Measurements from ENCODE around the gene PFKFB4. TPM values are rescaled to one million over a fixed set of nuclear protein-coding genes. Genes with fewer than 3 reads are reported as not detected.

Gene PFKFB4
- total and polyA plus RNA-seq, 4 experiments from 2014 or later = 2.5 to 2.7 (median 2.6) TPM

- H3K27me3 Mint-ChIP-seq = peaks cover 1 to 2% of the 10 kb centered on the region in 2 donors
- ChIA-PET POLR2A (ENCODE audit: partially characterized antibody) (no interaction called here), CTCF (ENCODE audit: partially characterized antibody) (no interaction called here)
- no peak overlapping the region for H3K27ac ChIP-seq (ENCODE audit: low read depth, low read length)
- no peaks in the 10 kb centered on the region for H3K27me3 ChIP-seq (ENCODE audit: insufficient read depth, low read length)
- H3K4me1 ChIP-seq (ENCODE audit: insufficient read depth, low read length) = no peaks in the 10 kb centered on the region
- no peaks in the 10 kb centered on the region for H3K36me3 Mint-ChIP-seq
- no peak overlapping the region for H3K4me3 Mint-ChIP-seq
- H3K27ac Mint-ChIP-seq = no peak overlapping the region
- H3K36me3 ChIP-seq (ENCODE audit: insufficient read depth, low read length) = no peaks in the 10 kb centered on the region
- no peak overlapping the region for H3K4me3 ChIP-seq (ENCODE audit: low read length in 2 of 2)
- no peaks in the 10 kb centered on the region for H3K9me3 Mint-ChIP-seq
- H3K4me1 Mint-ChIP-seq = no peaks in the 10 kb centered on the region
- H3K9me3 ChIP-seq (ENCODE audit: control insufficient read depth in 1 of 2, low read length in 2 of 2) = no peaks in the 10 kb centered on the region
- intact Hi-C loops (cut with micrococcal nuclease) = no loop called here
- DNase-seq = no peak
These were observed 25.2 kb upstream of the PFKFB4 start for GRCh38 chr3:48581621-48582481.

GRCh38 chr3:48576647-48577046 is 20.0 kb upstream of the PFKFB4 start:
- Mint-ChIP-seq H3K27ac (no peak overlapping the region), H3K4me3 (no peak overlapping the region), H3K9me3 (no peaks in the 10 kb centered on the region), H3K36me3 (no peaks in the 10 kb centered on the region), H3K4me1 (no peaks in the 10 kb centered on the region), H3K27me3 (peaks cover 0 to 1% of the 10 kb centered on the region in 2 donors)
- Histone ChIP-seq H3K4me1 (ENCODE audit: insufficient read depth, low read length) (no peaks in the 10 kb centered on the region), H3K27ac (ENCODE audit: low read depth, low read length) (no peak overlapping the region), H3K27me3 (ENCODE audit: insufficient read depth, low read length) (no peaks in the 10 kb centered on the region), H3K4me3 (ENCODE audit: low read length in 2 of 2) (no peak overlapping the region), H3K36me3 (ENCODE audit: insufficient read depth, low read length) (no peaks in the 10 kb centered on the region), H3K9me3 (ENCODE audit: control insufficient read depth in 1 of 2, low read length in 2 of 2) (no peaks in the 10 kb centered on the region)
- intact Hi-C loops (cut with micrococcal nuclease) = no loop called here
- ChIA-PET CTCF (ENCODE audit: partially characterized antibody) (interaction anchor here (0.8 kb wide), 1 partner anchor 20 kb away, joined by 3 read pairs; the partner anchor contains the start of gene PFKFB4), POLR2A (ENCODE audit: partially characterized antibody) (no interaction called here)
- no peak for DNase-seq

GRCh38 chr3:48575366-48575765 is 18.8 kb upstream of the PFKFB4 start:
- no peak for DNase-seq
- H3K36me3 Mint-ChIP-seq = no peaks in the 10 kb centered on the region
- POLR2A ChIA-PET (ENCODE audit: partially characterized antibody) = no interaction called here
- CTCF ChIA-PET (ENCODE audit: partially characterized antibody) = no interaction called here
- H3K9me3 ChIP-seq (ENCODE audit: control insufficient read depth in 1 of 2, low read length in 2 of 2) = no peaks in the 10 kb centered on the region
- intact Hi-C loops (cut with micrococcal nuclease) = no loop called here
- no peaks in the 10 kb centered on the region for H3K4me1 Mint-ChIP-seq
- H3K4me1 ChIP-seq (ENCODE audit: insufficient read depth, low read length) = no peaks in the 10 kb centered on the region
- no peak overlapping the region for H3K27ac Mint-ChIP-seq
- H3K36me3 ChIP-seq (ENCODE audit: insufficient read depth, low read length) = no peaks in the 10 kb centered on the region
- H3K4me3 ChIP-seq (ENCODE audit: low read length in 2 of 2) = no peak overlapping the region
- no peaks in the 10 kb centered on the region for H3K27me3 Mint-ChIP-seq
- H3K4me3 Mint-ChIP-seq = no peak overlapping the region
- H3K9me3 Mint-ChIP-seq = no peaks in the 10 kb centered on the region
- no peaks in the 10 kb centered on the region for H3K27me3 ChIP-seq (ENCODE audit: insufficient read depth, low read length)
- no peak overlapping the region for H3K27ac ChIP-seq (ENCODE audit: low read depth, low read length)

GRCh38 chr3:48573973-48574585 is 17.5 kb upstream of the PFKFB4 start:
- peak overlapping the region in 1 of 7 donors; percentile 78 for H3K27ac Mint-ChIP-seq
- H3K36me3 ChIP-seq (ENCODE audit: insufficient read depth, low read length) = no peaks in the 10 kb centered on the region
- intact Hi-C loops (cut with micrococcal nuclease) = no loop called here
- H3K27me3 ChIP-seq (ENCODE audit: insufficient read depth, low read length) = no peaks in the 10 kb centered on the region
- H3K9me3 ChIP-seq (ENCODE audit: control insufficient read depth in 1 of 2, low read length in 2 of 2) = no peaks in the 10 kb centered on the region
- no peaks in the 10 kb centered on the region for H3K27me3 Mint-ChIP-seq
- no peaks in the 10 kb centered on the region for H3K4me1 Mint-ChIP-seq
- H3K27ac ChIP-seq (ENCODE audit: low read depth, low read length) = no peak overlapping the region
- ChIA-PET CTCF (ENCODE audit: partially characterized antibody) (no interaction called here), POLR2A (ENCODE audit: partially characterized antibody) (no interaction called here)
- H3K36me3 Mint-ChIP-seq = no peaks in the 10 kb centered on the region
- H3K4me3 ChIP-seq (ENCODE audit: low read length in 2 of 2) = no peak overlapping the region
- no peaks in the 10 kb centered on the region for H3K9me3 Mint-ChIP-seq
- no peak for DNase-seq
- no peaks in the 10 kb centered on the region for H3K4me1 ChIP-seq (ENCODE audit: insufficient read depth, low read length)
- no peak overlapping the region for H3K4me3 Mint-ChIP-seq

- intact Hi-C loops (cut with micrococcal nuclease) = no loop called here
- H3K9me3 ChIP-seq (ENCODE audit: control insufficient read depth in 1 of 2, low read length in 2 of 2) = no peaks in the 10 kb centered on the region
- ChIA-PET CTCF (ENCODE audit: partially characterized antibody) (no interaction called here), POLR2A (ENCODE audit: partially characterized antibody) (no interaction called here)
- no peak overlapping the region for H3K27ac ChIP-seq (ENCODE audit: low read depth, low read length)
- H3K9me3 Mint-ChIP-seq = no peaks in the 10 kb centered on the region
- H3K36me3 Mint-ChIP-seq = no peaks in the 10 kb centered on the region
- H3K4me1 Mint-ChIP-seq = no peaks in the 10 kb centered on the region
- H3K27me3 Mint-ChIP-seq = no peaks in the 10 kb centered on the region
- no peak overlapping the region for H3K4me3 ChIP-seq (ENCODE audit: low read length in 2 of 2)
- no peak overlapping the region for H3K27ac Mint-ChIP-seq
- no peak overlapping the region for H3K4me3 Mint-ChIP-seq
- DNase-seq = no peak
- no peaks in the 10 kb centered on the region for H3K36me3 ChIP-seq (ENCODE audit: insufficient read depth, low read length)
- no peaks in the 10 kb centered on the region for H3K27me3 ChIP-seq (ENCODE audit: insufficient read depth, low read length)
- H3K4me1 ChIP-seq (ENCODE audit: insufficient read depth, low read length) = no peaks in the 10 kb centered on the region
These were observed 15.9 kb upstream of the PFKFB4 start for GRCh38 chr3:48572517-48572916.

- POLR2A ChIA-PET (ENCODE audit: partially characterized antibody) = no interaction called here
- Mint-ChIP-seq H3K4me3 (no peak overlapping the region), H3K27me3 (no peaks in the 10 kb centered on the region), H3K9me3 (no peaks in the 10 kb centered on the region), H3K27ac (no peak overlapping the region), H3K4me1 (no peaks in the 10 kb centered on the region), H3K36me3 (no peaks in the 10 kb centered on the region)
- H3K4me3 ChIP-seq (ENCODE audit: low read length in 2 of 2) = no peak overlapping the region
- no peaks in the 10 kb centered on the region for H3K9me3 ChIP-seq (ENCODE audit: control insufficient read depth in 1 of 2, low read length in 2 of 2)
- H3K36me3 ChIP-seq (ENCODE audit: insufficient read depth, low read length) = no peaks in the 10 kb centered on the region
- H3K27ac ChIP-seq (ENCODE audit: low read depth, low read length) = no peak overlapping the region
- DNase-seq = no peak
- H3K27me3 ChIP-seq (ENCODE audit: insufficient read depth, low read length) = no peaks in the 10 kb centered on the region
- intact Hi-C loops (cut with micrococcal nuclease) = no loop called here
- no peaks in the 10 kb centered on the region for H3K4me1 ChIP-seq (ENCODE audit: insufficient read depth, low read length)
- CTCF ChIA-PET (ENCODE audit: partially characterized antibody) = no interaction called here
These were observed 15.3 kb upstream of the PFKFB4 start for GRCh38 chr3:48571938-48572337.

GRCh38 chr3:48569808-48570450 is 13.3 kb upstream of the PFKFB4 start:
- Mint-ChIP-seq H3K9me3 (no peaks in the 10 kb centered on the region), H3K27ac (no peak overlapping the region), H3K27me3 (no peaks in the 10 kb centered on the region), H3K36me3 (no peaks in the 10 kb centered on the region), H3K4me3 (no peak overlapping the region), H3K4me1 (peaks cover 0 to 7% (median 0%) of the 10 kb centered on the region in 4 donors)
- no peaks in the 10 kb centered on the region for H3K27me3 ChIP-seq (ENCODE audit: insufficient read depth, low read length)
- no peaks in the 10 kb centered on the region for H3K9me3 ChIP-seq (ENCODE audit: control insufficient read depth in 1 of 2, low read length in 2 of 2)
- ChIA-PET CTCF (ENCODE audit: partially characterized antibody) (interaction anchor here (1.6 kb wide), 1 partner anchor 21 kb away, joined by 4 read pairs; no protein-coding TSS in a partner anchor), POLR2A (ENCODE audit: partially characterized antibody) (no interaction called here)
- H3K4me1 ChIP-seq (ENCODE audit: insufficient read depth, low read length) = no peaks in the 10 kb centered on the region
- no peak overlapping the region for H3K4me3 ChIP-seq (ENCODE audit: low read length in 2 of 2)
- H3K27ac ChIP-seq (ENCODE audit: low read depth, low read length) = no peak overlapping the region
- H3K36me3 ChIP-seq (ENCODE audit: insufficient read depth, low read length) = no peaks in the 10 kb centered on the region
- intact Hi-C loops (cut with micrococcal nuclease) = no loop called here
- no peak for DNase-seq
